Measurements from ENCODE around the gene DNASE1L2. TPM values are rescaled to one million over a fixed set of nuclear protein-coding genes. Genes with fewer than 3 reads are reported as not detected.
A peak's percentile ranks its signal among the peaks of the same experiment; 100 is the strongest.

Gene DNASE1L2
- polyA plus RNA-seq, 3 donors: 1.1 TPM; not detected in 2

- intact Hi-C loops (cut with micrococcal nuclease): no loop called here
- Histone ChIP-seq H3K27ac (ENCODE audit: low read depth in 1 of 2, low read length in 2 of 2) (no peak overlapping the region), H3K4me3 (replicated peaks in 1 of 3; ENCODE audit: low read depth in 2 of 3, low read length in 3 of 3) (no peak overlapping the region), H3K4me1 (ENCODE audit: control insufficient read depth in 1 of 2, insufficient read depth in 2 of 2, low read length in 2 of 2) (no peaks in the 10 kb centered on the region), H2AFZ (ENCODE audit: insufficient read depth, low read depth, low read length, poor library complexity, severe bottlenecking) (no peak overlapping the region), H3K4me2 (replicated peaks; ENCODE audit: extremely low read depth, low read length, poor library complexity, severe bottlenecking) (no peak overlapping the region), H3K9me3 (replicated peaks in 1 of 2; ENCODE audit: control insufficient read depth in 1 of 2, insufficient read depth in 1 of 2, low read length in 2 of 2) (no peaks in the 10 kb centered on the region), H3K9ac (ENCODE audit: insufficient read depth, low read length, poor library complexity, severe bottlenecking) (no peak overlapping the region), H4K20me1 (ENCODE audit: insufficient read depth, low read length) (no peaks in the 10 kb centered on the region), H3K79me2 (ENCODE audit: insufficient read depth, low read length) (no peaks in the 10 kb centered on the region), H3K36me3 (replicated peaks in 1 of 2; ENCODE audit: control insufficient read depth in 1 of 2, insufficient read depth in 2 of 2, low read length in 2 of 2) (no peaks in the 10 kb centered on the region), H3K27me3 (ENCODE audit: control insufficient read depth in 2 of 2, insufficient read depth in 2 of 2, low read length in 2 of 2) (no peaks in the 10 kb centered on the region)
- H3K4me3 Mint-ChIP-seq: no peak overlapping the region
- H3K27ac Mint-ChIP-seq: no peak overlapping the region
- no peak for DNase-seq
- no peak for TF ChIP-seq CTCF (IDR thresholded peaks at IDR 0.05)
- H3K27me3 Mint-ChIP-seq (ENCODE audit: low read depth in 3 of 3): peaks cover 4 to 9% (median 7%) of the 10 kb centered on the region in 3 donors
- no peaks in the 10 kb centered on the region for H3K9me3 Mint-ChIP-seq
- no peaks in the 10 kb centered on the region for H3K36me3 Mint-ChIP-seq
- H3K4me1 Mint-ChIP-seq: no peaks in the 10 kb centered on the region
- WGBS (ENCODE audit: insufficient coverage): 87% methylated on average over 15 of the region's 17 CpGs
Observed at GRCh38 chr16:2187212-2187611, 49.0 kb upstream of the DNASE1L2 start.

GRCh38 chr16:2188395-2188794 is 47.8 kb upstream of the DNASE1L2 start:
- peak overlapping the region in 1 of 7 donors; percentile 11 for H3K27ac Mint-ChIP-seq
- H3K4me1 Mint-ChIP-seq: no peaks in the 10 kb centered on the region
- H3K4me1 ChIP-seq (ENCODE audit: control insufficient read depth in 1 of 2, insufficient read depth in 2 of 2, low read length in 2 of 2): no peaks in the 10 kb centered on the region

More at GRCh38 chr16:2188395-2188794, 47.8 kb upstream of the DNASE1L2 start:
- no peak for TF ChIP-seq CTCF (IDR thresholded peaks at IDR 0.05)
- Histone ChIP-seq H3K36me3 (replicated peaks in 1 of 2; ENCODE audit: control insufficient read depth in 1 of 2, insufficient read depth in 2 of 2, low read length in 2 of 2) (no peaks in the 10 kb centered on the region), H3K27ac (ENCODE audit: low read depth in 1 of 2, low read length in 2 of 2) (no peak overlapping the region), H3K9ac (ENCODE audit: insufficient read depth, low read length, poor library complexity, severe bottlenecking) (no peak overlapping the region), H3K27me3 (ENCODE audit: control insufficient read depth in 2 of 2, insufficient read depth in 2 of 2, low read length in 2 of 2) (peaks cover 0 to 1% of the 10 kb centered on the region in 2 donors), H4K20me1 (ENCODE audit: insufficient read depth, low read length) (no peaks in the 10 kb centered on the region), H3K4me2 (replicated peaks; ENCODE audit: extremely low read depth, low read length, poor library complexity, severe bottlenecking) (no peak overlapping the region), H2AFZ (ENCODE audit: insufficient read depth, low read depth, low read length, poor library complexity, severe bottlenecking) (no peak overlapping the region), H3K4me3 (replicated peaks in 1 of 3; ENCODE audit: low read depth in 2 of 3, low read length in 3 of 3) (no peak overlapping the region), H3K9me3 (replicated peaks in 1 of 2; ENCODE audit: control insufficient read depth in 1 of 2, insufficient read depth in 1 of 2, low read length in 2 of 2) (no peaks in the 10 kb centered on the region), H3K79me2 (ENCODE audit: insufficient read depth, low read length) (no peaks in the 10 kb centered on the region)
- 93% methylated on average over 5 of the region's 8 CpGs for WGBS (ENCODE audit: insufficient coverage)
- no peak overlapping the region for H3K4me3 Mint-ChIP-seq
- peaks cover 8 to 16% (median 11%) of the 10 kb centered on the region in 3 donors for H3K27me3 Mint-ChIP-seq (ENCODE audit: low read depth in 3 of 3)
- no peak for DNase-seq
- no peaks in the 10 kb centered on the region for H3K9me3 Mint-ChIP-seq
- H3K36me3 Mint-ChIP-seq: no peaks in the 10 kb centered on the region
- intact Hi-C loops (cut with micrococcal nuclease): no loop called here
